ENCODE data around the gene CHST9. TPM values are rescaled to one million over a fixed set of nuclear protein-coding genes. Genes with fewer than 3 reads are reported as not detected.

CHST9 gene
- total and polyA plus RNA-seq, 4 donors: 0.42 to 6.4 (median 1.4) TPM

GRCh38 chr18:27178424-27178823, 6.7 kb downstream of the CHST9 start:
- H3K27me3 ChIP-seq (ENCODE audit: control insufficient read depth in 4 of 4, insufficient read depth in 4 of 4, low read length in 3 of 4): no peaks in the 10 kb centered on the region
- H3K9ac ChIP-seq (ENCODE audit: low read depth in 1 of 2, low read length in 2 of 2): no peak overlapping the region
- no peak for TF ChIP-seq GABPA (IDR thresholded peaks at IDR 0.05 in 1 of 2, conservative IDR thresholded peaks at IDR 0.05 in 1 of 2)
- TF ChIP-seq EGR1 (IDR thresholded peaks at IDR 0.05; ENCODE audit: low read depth in 2 of 2): no peak
- H3K4me1 ChIP-seq (ENCODE audit: control insufficient read depth in 4 of 4, insufficient read depth in 4 of 4, low read length in 3 of 4): no peaks in the 10 kb centered on the region
- H3K36me3 ChIP-seq (ENCODE audit: control insufficient read depth in 4 of 4, insufficient read depth in 3 of 4, low read depth in 1 of 4, low read length in 3 of 4): no peaks in the 10 kb centered on the region
- H3K4me3 ChIP-seq (ENCODE audit: low read depth in 1 of 3, low read length in 3 of 3): no peak overlapping the region
- no peak for DNase-seq (ENCODE audit: low spot score)
- H3K27ac ChIP-seq (ENCODE audit: low read depth in 1 of 2, low read length in 2 of 2): no peak overlapping the region
- no peaks in the 10 kb centered on the region for H3K9me3 ChIP-seq (ENCODE audit: control insufficient read depth in 4 of 4, low read length in 3 of 4)

- Histone ChIP-seq H3K4me3 (ENCODE audit: low read depth in 1 of 3, low read length in 3 of 3) (no peak overlapping the region), H3K27me3 (ENCODE audit: control insufficient read depth in 4 of 4, insufficient read depth in 4 of 4, low read length in 3 of 4) (no peaks in the 10 kb centered on the region), H3K36me3 (ENCODE audit: control insufficient read depth in 4 of 4, insufficient read depth in 3 of 4, low read depth in 1 of 4, low read length in 3 of 4) (no peaks in the 10 kb centered on the region), H3K4me1 (ENCODE audit: control insufficient read depth in 4 of 4, insufficient read depth in 4 of 4, low read length in 3 of 4) (no peaks in the 10 kb centered on the region), H3K9me3 (ENCODE audit: control insufficient read depth in 4 of 4, low read length in 3 of 4) (no peaks in the 10 kb centered on the region), H3K27ac (ENCODE audit: low read depth in 1 of 2, low read length in 2 of 2) (no peak overlapping the region), H3K9ac (ENCODE audit: low read depth in 1 of 2, low read length in 2 of 2) (no peak overlapping the region)
- 25% methylated on average over 1 of the region's 1 CpG for WGBS
- TF ChIP-seq YY1 (IDR thresholded peaks at IDR 0.05) (no peak), ZBTB33 (IDR thresholded peaks at IDR 0.05) (no peak), HNF4A (conservative IDR thresholded peaks at IDR 0.05) (no peak), REST (IDR thresholded peaks at IDR 0.05) (no peak), FOXA2 (IDR thresholded peaks at IDR 0.05) (no peak), SP1 (IDR thresholded peaks at IDR 0.05) (no peak), HNF4G (IDR thresholded peaks at IDR 0.05) (no peak), FOXA1 (IDR thresholded peaks at IDR 0.05) (no peak), MAX (IDR thresholded peaks at IDR 0.05) (no peak), RXRA (IDR thresholded peaks at IDR 0.05) (no peak), JUND (IDR thresholded peaks at IDR 0.05) (no peak), NR2F2 (IDR thresholded peaks at IDR 0.05) (no peak), RAD21 (IDR thresholded peaks at IDR 0.05) (no peak), TAF1 (conservative IDR thresholded peaks at IDR 0.05) (no peak), ATF3 (IDR thresholded peaks at IDR 0.05) (no peak), GABPA (IDR thresholded peaks at IDR 0.05 in 1 of 2, conservative IDR thresholded peaks at IDR 0.05 in 1 of 2) (no peak), EGR1 (IDR thresholded peaks at IDR 0.05; ENCODE audit: low read depth in 2 of 2) (no peak), CTCF (IDR thresholded peaks at IDR 0.05; ENCODE audit: low read depth, low read length, missing input control) (no peak)
- DNase-seq (ENCODE audit: low spot score): no peak
Observed at GRCh38 chr18:27175914-27176313, 9.2 kb downstream of the CHST9 start.

Data from liver (tissue), 9 donors.